Fibroblast of pulmonary artery (primary cell): ENCODE results near the gene ASPDH.

ENCODE experiments used
- DNase-seq: peaks from one replicate; pipeline ENCODE4 v3.0.0-alpha.2; 2010; ENCODE audit warnings: low read depth
- H3K4me3 ChIP-seq: replicated peaks from 2 replicates; pipeline ENCODE4 v1.5.1; 2011; ENCODE audit warnings: low read depth, mild to moderate bottlenecking, control low read depth, low read length, moderate library complexity
- TF ChIP-seq, protein P1 (sequence below): IDR thresholded peaks from 2 replicates; pipeline ENCODE4 v1.5.1; 2011; ENCODE audit warnings: mild to moderate bottlenecking, control low read depth, low read length, inconsistent platforms; ENCODE audit errors: missing control alignments

The ASPDH gene

DNA sequence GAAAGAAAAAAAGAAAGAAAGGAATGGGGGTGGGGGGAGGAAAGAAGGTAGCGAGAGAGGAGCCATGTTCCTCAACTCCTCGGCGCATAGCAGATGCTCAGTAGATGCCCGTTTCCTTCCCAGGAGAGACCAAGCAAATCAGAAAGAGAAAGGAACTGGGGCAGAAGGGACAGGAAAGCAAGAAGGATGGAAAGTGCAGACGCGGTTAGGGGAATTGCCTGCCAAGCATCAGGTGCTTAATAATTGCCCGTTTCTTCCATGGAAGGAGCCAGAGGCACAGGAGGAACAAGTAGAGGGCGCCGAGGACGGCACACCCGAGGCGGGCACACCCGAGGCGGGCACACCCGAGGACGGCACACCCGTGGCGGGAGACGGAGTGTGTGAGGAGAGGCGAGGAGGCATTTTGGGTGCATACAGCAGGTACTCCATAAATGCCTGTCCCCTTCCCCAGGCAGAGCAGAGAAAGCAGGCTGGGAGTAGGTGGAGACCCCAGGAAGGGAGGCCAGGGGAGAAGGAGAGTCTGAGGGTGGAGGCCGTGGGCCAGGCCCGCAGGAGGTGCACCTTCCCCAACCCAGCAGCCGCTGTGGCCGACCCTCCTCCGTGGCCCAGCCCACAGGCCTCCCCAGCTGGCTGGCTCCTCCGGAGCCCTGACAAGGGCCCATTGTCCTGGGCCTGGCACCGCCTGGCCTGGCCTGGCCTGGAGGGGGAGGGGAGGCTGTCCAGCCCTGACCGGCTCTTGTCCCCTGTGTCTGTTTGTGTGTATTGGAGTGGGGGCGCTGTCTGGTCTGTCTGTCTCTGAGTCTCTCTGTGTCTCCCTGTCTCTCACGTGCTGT is 17.3 kb downstream of the ASPDH start:
- no peak for DNase-seq
- TF ChIP-seq, protein P1, sequence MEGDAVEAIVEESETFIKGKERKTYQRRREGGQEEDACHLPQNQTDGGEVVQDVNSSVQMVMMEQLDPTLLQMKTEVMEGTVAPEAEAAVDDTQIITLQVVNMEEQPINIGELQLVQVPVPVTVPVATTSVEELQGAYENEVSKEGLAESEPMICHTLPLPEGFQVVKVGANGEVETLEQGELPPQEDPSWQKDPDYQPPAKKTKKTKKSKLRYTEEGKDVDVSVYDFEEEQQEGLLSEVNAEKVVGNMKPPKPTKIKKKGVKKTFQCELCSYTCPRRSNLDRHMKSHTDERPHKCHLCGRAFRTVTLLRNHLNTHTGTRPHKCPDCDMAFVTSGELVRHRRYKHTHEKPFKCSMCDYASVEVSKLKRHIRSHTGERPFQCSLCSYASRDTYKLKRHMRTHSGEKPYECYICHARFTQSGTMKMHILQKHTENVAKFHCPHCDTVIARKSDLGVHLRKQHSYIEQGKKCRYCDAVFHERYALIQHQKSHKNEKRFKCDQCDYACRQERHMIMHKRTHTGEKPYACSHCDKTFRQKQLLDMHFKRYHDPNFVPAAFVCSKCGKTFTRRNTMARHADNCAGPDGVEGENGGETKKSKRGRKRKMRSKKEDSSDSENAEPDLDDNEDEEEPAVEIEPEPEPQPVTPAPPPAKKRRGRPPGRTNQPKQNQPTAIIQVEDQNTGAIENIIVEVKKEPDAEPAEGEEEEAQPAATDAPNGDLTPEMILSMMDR: no peak
- no peak overlapping the region for H3K4me3 ChIP-seq

DNA sequence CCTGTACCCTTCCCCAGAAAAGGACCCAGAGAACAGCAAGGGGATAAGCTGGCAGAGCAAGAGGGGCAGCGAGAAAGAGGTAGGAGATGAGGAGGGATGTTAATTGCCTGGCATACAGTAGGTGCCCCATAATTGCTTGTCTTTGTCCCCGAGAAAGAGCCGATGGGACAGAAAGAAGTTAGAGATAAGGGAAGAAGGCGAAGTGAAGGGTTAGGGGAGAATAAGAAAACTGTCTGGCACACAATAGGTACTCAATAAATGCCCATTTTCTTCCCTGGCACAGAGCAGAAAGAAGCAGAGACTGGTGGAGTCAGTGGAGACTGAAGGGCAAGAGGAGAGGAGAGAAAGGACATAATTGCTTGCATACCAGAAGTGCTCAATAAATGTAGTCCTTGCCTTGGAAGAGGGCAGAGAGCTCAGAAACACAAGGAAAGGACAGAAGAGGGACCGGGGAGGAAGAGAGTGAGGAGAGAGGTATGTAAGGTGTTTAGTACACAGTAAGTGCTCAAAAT is 18.6 kb downstream of the ASPDH start:
- no peak for DNase-seq
- H3K4me3 ChIP-seq: no peak overlapping the region
- TF ChIP-seq, protein P1: no peak

DNA sequence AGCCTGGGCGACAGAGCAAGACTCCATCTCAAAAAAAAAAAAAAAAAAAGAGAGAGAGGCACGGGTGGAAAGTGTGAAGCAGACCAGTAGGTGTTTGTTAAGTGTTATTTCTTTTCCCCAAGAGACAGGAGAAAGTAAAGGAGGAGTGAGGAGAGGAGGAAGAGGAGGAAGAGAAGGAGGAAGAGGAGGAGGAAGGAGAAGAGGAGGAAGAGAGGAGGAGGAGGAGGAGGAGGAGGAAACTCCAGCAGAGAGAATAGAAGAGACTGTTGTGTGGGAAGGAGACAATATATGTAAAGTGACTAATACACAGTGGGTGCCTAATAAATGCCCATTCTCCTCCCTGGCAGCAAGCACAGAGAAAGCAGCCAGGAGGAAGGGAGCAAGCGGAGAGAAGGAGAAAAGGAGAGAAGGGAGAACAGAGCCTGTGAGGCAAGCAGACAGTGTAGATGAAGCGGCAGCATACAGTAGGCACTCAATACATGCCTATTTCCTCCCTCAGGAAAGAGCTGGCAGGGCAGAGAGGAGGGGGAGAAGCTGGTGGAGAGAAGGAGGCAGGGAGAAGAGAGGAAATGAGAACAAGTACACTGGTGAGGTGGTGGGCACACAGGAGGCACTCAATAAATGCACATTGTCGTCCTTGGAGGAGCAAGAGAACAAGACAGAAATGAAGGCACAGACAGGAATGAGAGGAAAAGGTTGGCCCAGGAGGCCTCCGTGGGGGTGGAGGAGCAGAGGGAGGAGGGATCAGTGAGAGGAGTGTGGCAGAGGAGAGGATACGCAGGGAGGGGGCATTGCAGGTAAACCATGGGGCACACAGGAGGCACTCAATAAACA is 19.3 kb downstream of the ASPDH start:
- H3K4me3 ChIP-seq: no peak overlapping the region
- TF ChIP-seq, protein P1: no peak
- no peak for DNase-seq

DNA sequence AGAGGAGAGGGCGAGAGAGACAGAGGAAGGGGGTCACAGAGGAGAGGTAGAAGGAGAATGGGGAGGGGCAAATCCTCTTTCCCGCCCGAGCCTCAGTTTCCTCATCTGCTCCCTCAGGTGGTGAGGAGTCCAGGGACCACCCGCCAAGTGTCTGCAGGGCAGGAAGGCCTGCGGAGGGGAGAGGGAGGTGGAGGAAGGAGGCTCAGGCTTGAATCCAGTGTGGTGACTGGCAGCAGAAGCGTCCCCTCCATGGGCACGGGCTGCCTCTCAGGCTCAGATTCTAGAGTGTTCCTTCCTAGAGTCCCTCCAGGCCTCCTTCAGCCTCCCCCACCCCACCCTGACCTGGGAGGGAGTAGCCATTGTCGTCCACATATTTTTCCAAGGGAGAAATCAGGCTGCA is 20.5 kb downstream of the ASPDH start:
- no peak overlapping the region for H3K4me3 ChIP-seq
- DNase-seq: no peak
- TF ChIP-seq, protein P1: no peak

DNA sequence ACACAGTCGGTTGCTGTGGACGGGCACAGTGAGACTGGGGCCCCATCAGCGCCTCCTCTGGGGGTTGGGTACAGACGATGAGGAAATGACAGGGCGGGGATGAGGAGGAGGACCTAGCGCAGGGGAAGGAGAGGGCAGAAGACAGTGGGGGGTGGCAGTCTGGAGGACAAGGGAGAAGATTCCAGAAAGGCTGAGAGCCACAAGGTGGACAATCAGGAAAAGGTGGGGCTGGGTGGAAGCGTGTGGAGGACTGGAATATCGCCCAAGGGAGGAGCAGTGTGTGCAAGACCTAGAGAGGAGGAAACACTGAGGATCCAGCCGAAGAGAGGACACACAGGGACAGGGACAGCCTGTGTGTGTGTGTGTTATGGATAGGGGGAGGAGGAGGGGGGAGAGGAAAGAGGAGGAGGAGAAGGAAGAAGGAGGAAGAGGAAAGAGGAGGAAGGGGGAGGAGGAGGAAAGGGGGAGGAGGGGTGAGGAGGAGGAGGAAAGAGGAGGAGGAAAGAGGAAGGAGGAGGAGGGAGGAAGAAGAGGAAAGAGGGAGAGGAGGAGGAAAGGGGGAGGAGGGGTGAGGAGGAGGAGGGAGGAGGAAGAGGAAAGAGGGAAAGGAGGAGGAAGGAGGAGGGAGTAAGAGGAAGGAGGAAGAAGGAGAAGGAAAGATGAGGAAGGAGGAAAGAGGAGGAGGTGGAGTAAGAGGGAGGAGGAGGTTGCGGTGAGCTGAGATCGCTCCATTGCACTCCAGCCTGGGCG is 21.2 kb downstream of the ASPDH start:
- DNase-seq: no peak
- H3K4me3 ChIP-seq: no peak overlapping the region
- TF ChIP-seq, protein P1: no peak

DNA sequence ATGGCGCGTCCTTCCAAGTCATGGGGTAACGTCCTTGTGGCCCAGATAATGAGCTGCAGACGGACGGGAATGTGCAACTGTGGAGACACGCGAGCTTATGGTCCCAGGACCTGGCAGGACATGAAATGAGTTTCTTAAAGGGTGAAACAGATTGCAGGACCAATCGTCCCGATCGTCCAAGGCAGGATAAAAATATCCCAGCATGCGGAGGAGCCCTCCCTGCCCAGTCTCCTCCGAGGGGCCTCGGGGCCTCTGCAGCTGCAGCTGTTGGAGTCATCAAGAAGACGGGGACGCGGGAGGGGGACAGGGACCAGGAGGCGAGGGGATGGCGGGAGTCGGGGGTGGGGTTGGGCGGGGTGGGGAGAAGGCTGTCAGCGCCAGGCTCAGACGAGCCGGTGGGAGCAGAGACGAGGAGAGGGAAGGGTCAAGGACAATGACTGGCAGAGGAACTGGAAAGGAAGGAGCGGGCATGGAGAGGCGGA is 22.7 kb downstream of the ASPDH start:
- DNase-seq: no peak
- TF ChIP-seq, protein P1: no peak
- no peak overlapping the region for H3K4me3 ChIP-seq
